IPS-15b (cell line): ENCODE data around the gene MPND.

ENCODE experiments used
- H3K27me3 ChIP-seq: one replicate; pipeline ENCODE4 v1.6.1; 2013; ENCODE audit warnings: low read length; ENCODE audit not compliant: control insufficient read depth, insufficient read depth
- H3K36me3 ChIP-seq: one replicate; pipeline ENCODE4 v1.6.1; 2013; ENCODE audit warnings: low read length; ENCODE audit not compliant: control insufficient read depth, insufficient read depth
- H3K4me1 ChIP-seq: one replicate; pipeline ENCODE4 v1.6.1; 2013; ENCODE audit warnings: mild to moderate bottlenecking, low read length; ENCODE audit not compliant: control insufficient read depth, insufficient read depth
- H3K4me3 ChIP-seq: one replicate; pipeline ENCODE4 v1.5.1; 2013; ENCODE audit warnings: low read depth, low read length
- H3K9ac ChIP-seq: one replicate; pipeline ENCODE4 v1.6.1; 2013; ENCODE audit warnings: low read depth, mild to moderate bottlenecking, low read length
- H3K9me3 ChIP-seq: one replicate; pipeline ENCODE4 v1.6.1; 2013; ENCODE audit warnings: mild to moderate bottlenecking, low read length; ENCODE audit not compliant: control insufficient read depth, insufficient read depth

The MPND gene

GRCh38 chr19:4378886-4379285, 35.5 kb downstream of the MPND start:
- Histone ChIP-seq H3K36me3 (no peaks in the 10 kb centered on the region), H3K27me3 (no peaks in the 10 kb centered on the region), H3K9ac (no peak overlapping the region), H3K9me3 (no peaks in the 10 kb centered on the region), H3K4me1 (peaks cover 15% of the 10 kb centered on the region), H3K4me3 (no peak overlapping the region)

GRCh38 chr19:4379383-4380253, 36.3 kb downstream of the MPND start:
- no peak overlapping the region for H3K4me3 ChIP-seq

GRCh38 chr19:4380254-4380727, 36.9 kb downstream of the MPND start:
- H3K9ac ChIP-seq, result no peak overlapping the region
- no peak overlapping the region for H3K4me3 ChIP-seq
- H3K36me3 ChIP-seq, result peaks cover 2% of the 10 kb centered on the region
- peaks cover 12% of the 10 kb centered on the region for H3K4me1 ChIP-seq
- no peaks in the 10 kb centered on the region for H3K27me3 ChIP-seq
- no peaks in the 10 kb centered on the region for H3K9me3 ChIP-seq

More at GRCh38 chr19:4379383-4380253, 36.3 kb downstream of the MPND start:
- Histone ChIP-seq H3K4me1 (peaks cover 15% of the 10 kb centered on the region), H3K27me3 (no peaks in the 10 kb centered on the region), H3K9ac (no peak overlapping the region), H3K9me3 (no peaks in the 10 kb centered on the region), H3K36me3 (peaks cover 2% of the 10 kb centered on the region)

GRCh38 chr19:4385291-4386040, 42.1 kb downstream of the MPND start:
- Histone ChIP-seq H3K4me1 (peaks cover 7% of the 10 kb centered on the region), H3K4me3 (no peak overlapping the region), H3K9me3 (no peaks in the 10 kb centered on the region), H3K27me3 (no peaks in the 10 kb centered on the region), H3K9ac (no peak overlapping the region), H3K36me3 (peaks cover 10% of the 10 kb centered on the region)

- Histone ChIP-seq H3K4me1 (peaks cover 7% of the 10 kb centered on the region), H3K4me3 (no peak overlapping the region), H3K27me3 (no peaks in the 10 kb centered on the region), H3K9me3 (no peaks in the 10 kb centered on the region), H3K36me3 (peaks cover 10% of the 10 kb centered on the region), H3K9ac (no peak overlapping the region)
Observed at GRCh38 chr19:4386041-4386782, 42.9 kb downstream of the MPND start.

GRCh38 chr19:4388337-4389063, 45.1 kb downstream of the MPND start:
- Histone ChIP-seq H3K4me1 (peaks cover 10% of the 10 kb centered on the region), H3K4me3 (no peak overlapping the region), H3K9ac (no peak overlapping the region), H3K9me3 (no peaks in the 10 kb centered on the region), H3K36me3 (peaks cover 10% of the 10 kb centered on the region), H3K27me3 (no peaks in the 10 kb centered on the region)

- Histone ChIP-seq H3K4me3 (no peak overlapping the region), H3K27me3 (no peaks in the 10 kb centered on the region), H3K36me3 (peaks cover 10% of the 10 kb centered on the region), H3K9me3 (no peaks in the 10 kb centered on the region), H3K9ac (no peak overlapping the region), H3K4me1 (peaks cover 10% of the 10 kb centered on the region)
Observed at GRCh38 chr19:4389064-4389375, 45.7 kb downstream of the MPND start.

GRCh38 chr19:4389511-4390016, 46.2 kb downstream of the MPND start:
- Histone ChIP-seq H3K4me3 (no peak overlapping the region), H3K27me3 (no peaks in the 10 kb centered on the region), H3K36me3 (peaks cover 9% of the 10 kb centered on the region), H3K9ac (no peak overlapping the region), H3K4me1 (peaks cover 10% of the 10 kb centered on the region), H3K9me3 (no peaks in the 10 kb centered on the region)

- H3K4me3 ChIP-seq, result no peak overlapping the region
- no peaks in the 10 kb centered on the region for H3K27me3 ChIP-seq
- peaks cover 10% of the 10 kb centered on the region for H3K4me1 ChIP-seq
- no peak overlapping the region for H3K9ac ChIP-seq
- H3K36me3 ChIP-seq, result peaks cover 8% of the 10 kb centered on the region
- no peaks in the 10 kb centered on the region for H3K9me3 ChIP-seq
Observed at GRCh38 chr19:4390017-4390566, 46.7 kb downstream of the MPND start.

GRCh38 chr19:4390567-4391305, 47.4 kb downstream of the MPND start:
- peak overlapping the region; percentile 33 for H3K4me3 ChIP-seq
- H3K4me1 ChIP-seq, result peaks cover 10% of the 10 kb centered on the region
- H3K9ac ChIP-seq, result no peak overlapping the region
- no peaks in the 10 kb centered on the region for H3K27me3 ChIP-seq
- H3K9me3 ChIP-seq, result no peaks in the 10 kb centered on the region
- peaks cover 8% of the 10 kb centered on the region for H3K36me3 ChIP-seq
